Measurements from ENCODE around the gene OSBPL5. TPM values are rescaled to one million over a fixed set of nuclear protein-coding genes. Genes with fewer than 3 reads are reported as not detected.

OSBPL5 gene
- total RNA-seq, 1 donor from 2014 or later, result 1.6 TPM

DNA sequence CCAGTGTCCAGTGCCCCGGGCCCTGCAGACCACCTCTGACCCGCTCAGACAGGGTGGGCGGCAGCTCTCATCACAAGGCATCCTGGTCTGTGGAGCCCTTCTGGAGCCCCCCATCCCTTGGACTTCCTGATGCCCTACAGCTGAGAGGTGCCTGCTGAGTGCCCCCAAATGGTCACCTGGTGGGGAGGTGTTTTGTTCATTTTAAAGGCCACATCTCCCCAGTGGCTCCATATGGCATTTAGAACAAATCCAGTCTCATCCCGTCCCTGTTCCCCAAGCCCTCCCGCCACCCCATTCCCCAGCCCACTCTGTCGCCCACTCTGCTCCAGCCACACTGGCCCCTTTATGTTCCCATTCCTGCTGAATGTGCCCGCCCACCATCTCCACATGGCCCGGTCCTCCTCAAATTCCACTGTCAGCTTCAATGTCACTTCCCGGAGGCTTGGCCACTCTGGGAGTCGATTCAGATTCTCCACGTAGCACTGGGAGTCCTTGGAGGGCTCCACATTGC, 32.8 kb downstream of the OSBPL5 start:
- Mint-ChIP-seq H3K9me3 (no peaks in the 10 kb centered on the region), H3K27me3 (ENCODE audit: insufficient read depth) (no peaks in the 10 kb centered on the region), H3K4me1 (ENCODE audit: low read depth) (no peaks in the 10 kb centered on the region), H3K4me3 (no peak overlapping the region), H3K36me3 (ENCODE audit: low read depth) (no peaks in the 10 kb centered on the region), H3K27ac (no peak overlapping the region)
- no peak for DNase-seq (ENCODE audit: low spot score)
- intact Hi-C loops (cut with micrococcal nuclease), result no loop called here

DNA sequence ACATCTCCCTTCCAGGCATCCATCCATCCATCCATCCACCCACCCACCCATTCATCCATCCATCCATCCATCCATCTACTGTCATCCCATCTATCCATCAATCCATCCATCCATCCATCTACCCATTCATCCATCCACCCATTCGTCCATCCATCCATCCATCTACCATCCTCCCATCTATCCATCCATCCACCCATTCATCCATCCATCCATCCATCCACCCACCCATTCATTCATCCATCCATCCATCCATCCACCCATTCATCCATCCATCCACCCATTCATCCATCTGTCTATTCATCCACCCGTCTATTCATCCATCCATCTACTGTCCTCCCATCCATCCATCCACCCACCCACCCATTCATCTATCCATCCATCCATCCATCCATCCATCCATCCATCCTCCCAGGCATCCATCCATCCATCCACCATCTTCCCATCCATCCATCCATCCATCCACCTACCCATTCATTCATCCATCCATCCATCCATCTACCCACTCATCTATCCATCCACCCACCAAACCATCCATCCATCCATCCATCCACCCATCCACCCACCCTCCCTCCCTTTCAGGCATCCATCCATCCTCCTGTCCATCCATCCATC, 33.7 kb downstream of the OSBPL5 start:
- intact Hi-C loops (cut with micrococcal nuclease), result no loop called here
- DNase-seq (ENCODE audit: low spot score), result no peak
- H3K4me1 Mint-ChIP-seq (ENCODE audit: low read depth), result no peaks in the 10 kb centered on the region
- H3K4me3 Mint-ChIP-seq, result no peak overlapping the region
- no peak overlapping the region for H3K27ac Mint-ChIP-seq
- H3K36me3 Mint-ChIP-seq (ENCODE audit: low read depth), result no peaks in the 10 kb centered on the region
- no peaks in the 10 kb centered on the region for H3K27me3 Mint-ChIP-seq (ENCODE audit: insufficient read depth)
- H3K9me3 Mint-ChIP-seq, result no peaks in the 10 kb centered on the region

GRCh38 chr11:3130269-3131071, 34.6 kb downstream of the OSBPL5 start:
- Mint-ChIP-seq H3K4me1 (ENCODE audit: low read depth) (no peaks in the 10 kb centered on the region), H3K4me3 (no peak overlapping the region), H3K27ac (no peak overlapping the region), H3K9me3 (no peaks in the 10 kb centered on the region), H3K36me3 (ENCODE audit: low read depth) (no peaks in the 10 kb centered on the region), H3K27me3 (ENCODE audit: insufficient read depth) (no peaks in the 10 kb centered on the region)
- no peak for DNase-seq (ENCODE audit: low spot score)
- intact Hi-C loops (cut with micrococcal nuclease), result no loop called here

DNA sequence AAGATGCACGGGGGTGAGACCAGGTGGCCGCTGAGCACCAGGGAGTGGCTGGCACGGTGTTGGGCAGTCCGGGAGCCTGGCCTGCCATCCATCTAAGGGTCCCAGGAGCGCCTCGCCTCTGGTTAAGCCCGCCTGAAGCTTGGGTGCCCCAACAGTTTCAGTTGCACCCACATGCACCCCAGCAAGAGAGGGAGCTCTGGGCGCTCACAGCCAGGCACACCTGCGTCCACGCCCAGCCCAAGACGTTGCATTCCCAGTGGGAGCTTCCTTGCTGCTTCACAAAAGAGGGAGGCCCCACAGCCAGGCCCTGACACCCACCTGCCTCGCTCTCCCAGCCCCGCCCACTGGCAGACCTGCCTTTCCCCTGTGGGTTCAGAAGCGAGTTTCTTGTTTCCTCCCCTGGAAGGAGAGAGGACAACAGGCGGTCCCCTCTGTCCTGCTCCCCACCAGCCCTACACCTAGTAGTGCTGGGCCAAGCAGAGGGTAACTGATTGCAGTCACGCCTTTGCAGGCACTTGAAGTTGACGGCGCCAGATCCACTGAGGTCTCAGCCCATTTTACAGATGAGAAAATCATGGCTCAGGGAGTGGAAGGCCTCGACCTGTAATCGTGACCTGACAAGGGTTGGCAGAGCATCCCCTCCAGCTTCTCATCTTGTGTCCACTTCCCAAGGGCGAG, 35.4 kb downstream of the OSBPL5 start:
- Mint-ChIP-seq H3K4me1 (ENCODE audit: low read depth) (no peaks in the 10 kb centered on the region), H3K27ac (no peak overlapping the region), H3K4me3 (no peak overlapping the region), H3K36me3 (ENCODE audit: low read depth) (no peaks in the 10 kb centered on the region), H3K9me3 (no peaks in the 10 kb centered on the region), H3K27me3 (ENCODE audit: insufficient read depth) (no peaks in the 10 kb centered on the region)
- intact Hi-C loops (cut with micrococcal nuclease), result no loop called here
- DNase-seq (ENCODE audit: low spot score), result no peak

DNA sequence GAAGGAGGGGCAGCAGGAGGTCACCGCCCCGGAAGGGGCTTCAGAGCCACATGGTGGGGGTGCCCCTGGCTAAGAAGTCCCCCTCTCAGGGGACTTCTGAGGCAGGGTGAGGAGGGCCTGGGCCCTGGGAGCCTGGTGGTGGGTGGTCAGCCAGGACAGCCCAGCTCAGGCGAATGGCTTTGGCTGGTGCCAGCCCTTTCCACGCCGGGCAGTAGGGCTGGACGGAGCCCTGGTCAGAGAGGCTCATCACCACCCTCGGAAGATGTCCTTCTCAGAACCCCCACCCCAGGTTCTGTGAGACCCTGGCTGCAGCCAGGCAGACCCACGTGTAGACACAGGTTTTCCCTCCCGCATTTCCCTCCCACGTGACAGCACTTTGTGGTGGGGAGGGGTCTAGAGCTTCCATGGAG, 35.9 kb downstream of the OSBPL5 start:
- H3K27me3 Mint-ChIP-seq (ENCODE audit: insufficient read depth), result no peaks in the 10 kb centered on the region
- no peaks in the 10 kb centered on the region for H3K36me3 Mint-ChIP-seq (ENCODE audit: low read depth)
- H3K9me3 Mint-ChIP-seq, result no peaks in the 10 kb centered on the region
- DNase-seq (ENCODE audit: low spot score), result no peak
- H3K4me1 Mint-ChIP-seq (ENCODE audit: low read depth), result no peaks in the 10 kb centered on the region
- H3K27ac Mint-ChIP-seq, result no peak overlapping the region
- H3K4me3 Mint-ChIP-seq, result no peak overlapping the region
- intact Hi-C loops (cut with micrococcal nuclease), result no loop called here

DNA sequence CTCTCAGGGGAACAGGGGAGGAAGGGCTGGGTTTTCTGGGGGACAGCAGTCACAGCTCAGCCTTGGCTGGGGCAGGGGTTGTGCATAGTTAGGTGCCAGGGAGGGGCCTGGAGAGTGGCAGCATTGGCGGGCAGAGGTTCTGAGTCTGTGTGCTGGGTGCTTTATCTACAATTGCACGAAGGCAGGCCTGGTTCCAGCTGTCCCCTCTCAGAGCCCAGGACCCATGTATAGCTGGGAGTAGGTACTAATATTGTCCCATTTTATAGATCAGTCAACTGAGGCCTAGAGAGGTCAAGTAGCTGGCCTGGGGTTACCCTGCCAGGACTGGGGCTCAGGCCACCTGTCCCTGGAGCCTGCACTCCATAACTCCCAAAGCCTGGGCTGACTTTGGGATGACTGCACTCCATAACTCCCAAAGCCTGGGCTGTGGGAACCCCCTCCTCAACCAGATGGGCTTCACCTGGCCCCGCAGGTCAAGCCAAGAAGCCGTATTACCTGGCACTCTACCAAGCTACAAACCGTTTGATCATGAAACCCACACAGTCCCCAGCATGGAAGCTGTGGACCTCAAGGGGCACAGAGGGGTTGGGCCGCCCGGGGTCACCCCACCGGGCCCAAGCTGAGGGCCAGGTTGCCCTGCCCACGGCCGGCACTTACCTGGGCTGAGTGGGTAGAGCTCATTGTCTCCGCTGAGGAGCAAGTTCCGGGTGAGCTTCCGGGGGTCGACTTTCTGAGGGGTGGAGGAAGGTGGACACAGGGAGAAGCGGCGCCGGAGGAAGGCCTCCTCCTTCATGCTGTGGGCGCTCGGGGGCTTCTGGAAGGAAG, 36.5 kb downstream of the OSBPL5 start:
- intact Hi-C loops (cut with micrococcal nuclease), result no loop called here
- no peaks in the 10 kb centered on the region for H3K36me3 Mint-ChIP-seq (ENCODE audit: low read depth)
- H3K4me3 Mint-ChIP-seq, result no peak overlapping the region
- H3K27ac Mint-ChIP-seq, result no peak overlapping the region
- no peaks in the 10 kb centered on the region for H3K27me3 Mint-ChIP-seq (ENCODE audit: insufficient read depth)
- no peaks in the 10 kb centered on the region for H3K9me3 Mint-ChIP-seq
- no peaks in the 10 kb centered on the region for H3K4me1 Mint-ChIP-seq (ENCODE audit: low read depth)
- DNase-seq (ENCODE audit: low spot score), result no peak

DNA sequence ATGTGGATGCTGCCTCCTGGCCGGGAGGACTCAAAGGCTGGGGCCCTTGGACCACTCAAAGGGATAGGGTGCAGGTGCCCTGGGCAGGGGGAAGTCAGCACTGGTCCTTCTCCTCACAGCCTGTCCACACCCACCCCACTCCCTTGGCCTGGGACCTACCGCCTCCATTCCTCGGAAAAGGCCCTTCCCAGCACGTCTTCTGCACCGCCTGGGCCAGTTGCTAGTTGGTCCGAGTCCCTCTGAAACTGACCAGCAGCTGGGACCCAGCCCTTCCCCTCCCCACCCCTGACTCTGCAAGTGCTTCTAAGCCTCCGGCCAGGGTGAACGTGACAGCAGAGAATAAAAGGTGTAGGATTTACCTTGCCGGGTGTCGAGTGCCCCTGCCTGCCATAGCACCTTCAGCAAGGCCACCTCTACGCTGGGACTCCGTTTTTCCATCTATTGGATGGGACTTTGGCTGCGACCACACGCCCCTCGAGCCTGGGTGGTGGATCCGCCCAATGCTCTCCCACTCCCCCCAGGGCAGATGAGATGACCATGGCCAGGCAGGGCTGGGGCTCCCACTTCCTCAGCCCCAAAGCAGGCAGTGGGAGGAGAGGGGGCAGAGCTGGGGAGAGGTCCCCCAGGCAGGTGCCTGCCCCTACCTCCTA, 37.3 kb downstream of the OSBPL5 start:
- Mint-ChIP-seq H3K27me3 (ENCODE audit: insufficient read depth) (no peaks in the 10 kb centered on the region), H3K9me3 (no peaks in the 10 kb centered on the region), H3K4me1 (ENCODE audit: low read depth) (no peaks in the 10 kb centered on the region), H3K36me3 (ENCODE audit: low read depth) (no peaks in the 10 kb centered on the region), H3K4me3 (no peak overlapping the region), H3K27ac (no peak overlapping the region)
- intact Hi-C loops (cut with micrococcal nuclease), result no loop called here
- DNase-seq (ENCODE audit: low spot score), result no peak

DNA sequence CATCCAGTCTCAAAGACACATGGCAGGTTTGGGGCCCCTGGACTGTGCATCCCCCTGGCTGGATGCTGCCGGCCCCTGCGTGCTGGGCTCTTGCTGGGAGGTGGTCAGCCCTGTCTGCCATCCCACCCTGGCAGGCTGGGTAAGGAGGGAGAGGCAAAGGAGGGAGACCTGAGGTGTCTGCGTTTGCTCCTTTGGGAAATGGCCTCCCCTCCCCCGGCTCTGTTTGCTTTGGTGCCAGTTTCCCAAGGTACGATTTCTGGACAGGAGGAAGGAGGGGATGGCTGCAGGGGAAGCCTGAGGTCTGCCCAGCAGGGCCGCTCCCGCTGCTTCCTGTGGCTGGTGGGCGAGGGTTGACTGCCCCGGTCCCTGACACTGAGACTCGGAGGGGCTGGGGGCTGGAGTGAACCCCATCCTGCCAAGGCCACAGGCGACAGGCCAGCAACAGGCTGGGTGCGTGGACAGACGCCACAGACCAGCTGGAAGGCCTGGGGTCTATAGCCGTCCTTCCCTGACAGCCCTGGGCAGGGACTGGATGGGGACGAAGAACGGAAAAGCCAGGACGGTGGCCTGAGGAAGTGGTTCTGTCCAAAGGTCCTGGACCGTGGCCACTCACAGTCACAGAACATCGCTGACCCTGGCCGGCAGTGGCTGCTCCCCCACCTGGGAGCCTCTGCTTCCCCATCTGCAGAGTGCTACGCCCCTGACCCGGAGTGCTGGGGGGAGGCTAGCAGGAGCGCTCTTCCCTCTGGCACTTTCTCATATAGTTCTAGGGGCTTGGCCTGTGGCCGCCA, 38.0 kb downstream of the OSBPL5 start:
- Mint-ChIP-seq H3K9me3 (no peaks in the 10 kb centered on the region), H3K36me3 (ENCODE audit: low read depth) (no peaks in the 10 kb centered on the region), H3K4me3 (no peak overlapping the region), H3K4me1 (ENCODE audit: low read depth) (no peaks in the 10 kb centered on the region), H3K27ac (no peak overlapping the region), H3K27me3 (ENCODE audit: insufficient read depth) (no peaks in the 10 kb centered on the region)
- no peak for DNase-seq (ENCODE audit: low spot score)
- intact Hi-C loops (cut with micrococcal nuclease), result no loop called here

DNA sequence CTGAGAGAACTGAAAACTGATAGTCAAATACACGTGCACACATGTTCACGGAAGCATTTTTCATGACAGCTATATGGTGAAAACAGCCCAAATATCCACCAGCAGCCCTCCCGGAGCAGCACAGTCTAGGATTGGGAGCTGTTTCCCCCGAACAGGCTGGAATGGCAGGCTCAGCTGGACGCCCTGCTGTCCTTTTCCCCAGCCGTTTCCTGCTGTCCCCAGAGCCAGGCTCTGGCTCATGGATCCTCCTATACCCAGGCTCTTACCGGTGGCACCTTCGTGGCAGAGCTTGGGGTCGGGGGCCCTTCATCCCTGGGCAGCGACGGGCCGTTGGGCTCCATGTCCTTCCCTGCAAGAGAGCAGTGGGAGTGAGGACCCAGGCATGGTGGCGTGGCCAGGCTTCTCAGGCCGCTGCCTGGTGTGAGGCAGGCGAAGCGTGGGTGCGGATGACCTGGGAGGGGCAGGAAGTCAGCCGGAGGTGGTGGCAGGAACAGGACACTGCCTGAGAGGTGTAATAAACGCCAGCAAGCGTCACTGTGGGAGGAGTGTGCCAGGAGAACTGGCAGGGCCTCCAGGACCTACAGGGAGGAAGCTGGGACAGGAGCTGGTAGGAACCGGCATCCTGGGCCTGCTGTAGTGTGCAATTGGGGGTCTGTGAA, 38.8 kb downstream of the OSBPL5 start:
- no peak overlapping the region for H3K27ac Mint-ChIP-seq
- DNase-seq (ENCODE audit: low spot score), result no peak
- H3K4me1 Mint-ChIP-seq (ENCODE audit: low read depth), result no peaks in the 10 kb centered on the region
- no peaks in the 10 kb centered on the region for H3K36me3 Mint-ChIP-seq (ENCODE audit: low read depth)
- H3K9me3 Mint-ChIP-seq, result no peaks in the 10 kb centered on the region
- H3K27me3 Mint-ChIP-seq (ENCODE audit: insufficient read depth), result no peaks in the 10 kb centered on the region
- intact Hi-C loops (cut with micrococcal nuclease), result no loop called here
- no peak overlapping the region for H3K4me3 Mint-ChIP-seq

DNA sequence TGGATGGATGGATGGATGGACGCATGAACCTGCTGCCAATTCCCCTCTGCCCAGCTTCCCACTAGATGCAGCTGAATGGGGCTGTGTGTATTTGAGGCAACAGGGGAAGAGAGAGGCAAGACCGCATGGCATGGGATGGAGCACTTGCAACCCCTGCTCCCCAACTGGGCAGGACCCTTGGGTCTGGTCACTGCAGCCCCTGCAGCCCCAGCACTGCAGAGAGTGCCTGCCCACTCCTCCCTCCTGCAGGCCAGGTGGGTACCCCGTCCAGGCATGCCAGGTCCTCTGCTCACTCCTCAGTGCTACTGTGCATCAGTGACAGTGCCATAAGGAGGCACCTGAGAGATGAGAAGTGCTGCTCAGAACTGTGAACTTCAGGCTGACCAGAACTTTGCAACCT, 40.3 kb downstream of the OSBPL5 start:
- intact Hi-C loops (cut with micrococcal nuclease), result no loop called here
- Mint-ChIP-seq H3K4me3 (no peak overlapping the region), H3K36me3 (ENCODE audit: low read depth) (no peaks in the 10 kb centered on the region)

More for the DNA sequence above, 40.3 kb downstream of the OSBPL5 start:
- no peaks in the 10 kb centered on the region for H3K4me1 Mint-ChIP-seq (ENCODE audit: low read depth)
- DNase-seq (ENCODE audit: low spot score), result no peak
- H3K9me3 Mint-ChIP-seq, result no peaks in the 10 kb centered on the region
- H3K27ac Mint-ChIP-seq, result no peak overlapping the region
- H3K27me3 Mint-ChIP-seq (ENCODE audit: insufficient read depth), result no peaks in the 10 kb centered on the region

All from activated T-helper 1 cell treated with anti-CD3 and anti-CD28 coated beads, Interleukin-12 subunit alpha, Interleukin-12 subunit beta, Interleukin-2, Interleukin-4 antibody, amounts not matched to agents 30 ng/mL and 10 ng/mL and 1 ng/mL, durations not matched to agents 14 hours and 24 hours and 36 hours (primary cell).